HEK293T (cell line): ENCODE results near the gene SSTR5.

Experiments used
- BHLHE40 ChIP-seq: fragments of 450-650 bp; IDR thresholded peaks from 2 replicates; pipeline ENCODE4 v1.6.1; 2016; ENCODE audit warnings: mild to moderate bottlenecking, moderate library complexity, borderline replicate concordance
- FOXM1 ChIP-seq: fragments of 450-650 bp; IDR thresholded peaks from 2 replicates; pipeline ENCODE4 v1.6.1; 2017; ENCODE audit warnings: mild to moderate bottlenecking, borderline replicate concordance
- HDGF ChIP-seq: fragments of 450-650 bp; IDR thresholded peaks from 2 replicates; pipeline ENCODE4 v1.6.1; 2017; ENCODE audit warnings: antibody characterized with exemption, borderline replicate concordance
- L3MBTL2 ChIP-seq: fragments of 450-650 bp; conservative IDR thresholded peaks from 2 replicates; pipeline ENCODE4 v1.6.1; 2016; ENCODE audit warnings: mild to moderate bottlenecking
- LEF1 ChIP-seq: fragments of 450-650 bp; IDR thresholded peaks from 2 replicates; pipeline ENCODE4 v1.6.1; 2017; ENCODE audit warnings: mild to moderate bottlenecking, borderline replicate concordance
- NFRKB ChIP-seq: fragments of 450-650 bp; IDR thresholded peaks from 2 replicates; pipeline ENCODE4 v1.6.1; 2016; ENCODE audit warnings: mild to moderate bottlenecking, moderate library complexity
- PKNOX1 ChIP-seq: fragments of 450-650 bp; IDR thresholded peaks from 2 replicates; pipeline ENCODE4 v1.6.1; 2016
- SP1 ChIP-seq: fragments of 450-650 bp; IDR thresholded peaks from 2 replicates; pipeline ENCODE4 v1.6.1; 2017
- ZNF384 ChIP-seq: fragments of 450-650 bp; IDR thresholded peaks from 2 replicates; pipeline ENCODE4 v1.6.1; 2016

GRCh38 chr16:1107141-1107540 is 34.6 kb downstream of the SSTR5 start:
- TF ChIP-seq SP1 (no peak), ZNF384 (no peak), PKNOX1 (no peak), BHLHE40 (no peak), NFRKB (no peak), LEF1 (no peak), L3MBTL2 (no peak), FOXM1 (no peak), HDGF (no peak)
